OCI-LY3 (cell line): ENCODE data around the gene AIF1L.

Experiments
- CTCF ChIP-seq: fragments of 200-600, 300-600 bp; sonication (generic); IDR thresholded peaks from 2 replicates; pipeline ENCODE4 v1.5.1; 2014; ENCODE audit warnings: antibody characterized with exemption, low read length, low read depth
- EZH2phosphoT487 ChIP-seq: fragments of 200-600 bp; shearing (Covaris generic); IDR thresholded peaks from 2 replicates; pipeline ENCODE4 v1.6.1; 2018; ENCODE audit warnings: antibody characterized with exemption, mixed run types, low read depth

DNA sequence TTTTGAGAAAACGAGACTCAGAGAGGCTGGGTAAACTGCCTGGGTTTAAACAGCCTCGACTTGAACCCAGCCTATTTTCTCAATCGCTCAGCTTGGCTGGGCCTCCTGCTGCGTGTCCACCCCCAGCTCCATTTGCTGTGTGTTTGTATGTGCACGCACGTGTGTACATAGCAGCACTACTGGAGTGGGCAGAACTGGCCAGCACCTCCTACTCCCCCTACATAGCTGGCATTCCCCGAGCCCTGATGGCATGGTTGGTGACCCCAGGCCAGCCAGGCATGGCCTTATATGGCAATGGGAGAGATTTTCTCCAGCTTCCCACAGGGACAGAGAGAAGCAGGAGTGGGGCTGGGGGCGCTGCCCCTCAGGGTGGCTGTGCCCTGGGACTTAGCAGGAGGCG, 4.1 kb downstream of the AIF1L start:
- no peak for TF ChIP-seq CTCF
- TF ChIP-seq EZH2phosphoT487, result no peak
